Measurements from ENCODE around the gene ARHGEF4. TPM values are rescaled to one million over a fixed set of nuclear protein-coding genes. Genes with fewer than 3 reads are reported as not detected.

ARHGEF4 gene
- total and polyA plus RNA-seq, 8 donors: 16.3 to 58.2 (median 19.8) TPM

- no peak for ATAC-seq
- Histone ChIP-seq H3K4me3 (no peak overlapping the region), H3K9me3 (no peaks in the 10 kb centered on the region), H3K4me1 (no peaks in the 10 kb centered on the region), H3K27me3 (no peaks in the 10 kb centered on the region), H3K27ac (no peak overlapping the region), H3K36me3 (no peaks in the 10 kb centered on the region)
- 61 to 66% methylated on average over 5 of the region's 5 CpGs for WGBS, 2 donors
- TF ChIP-seq, protein P1, sequence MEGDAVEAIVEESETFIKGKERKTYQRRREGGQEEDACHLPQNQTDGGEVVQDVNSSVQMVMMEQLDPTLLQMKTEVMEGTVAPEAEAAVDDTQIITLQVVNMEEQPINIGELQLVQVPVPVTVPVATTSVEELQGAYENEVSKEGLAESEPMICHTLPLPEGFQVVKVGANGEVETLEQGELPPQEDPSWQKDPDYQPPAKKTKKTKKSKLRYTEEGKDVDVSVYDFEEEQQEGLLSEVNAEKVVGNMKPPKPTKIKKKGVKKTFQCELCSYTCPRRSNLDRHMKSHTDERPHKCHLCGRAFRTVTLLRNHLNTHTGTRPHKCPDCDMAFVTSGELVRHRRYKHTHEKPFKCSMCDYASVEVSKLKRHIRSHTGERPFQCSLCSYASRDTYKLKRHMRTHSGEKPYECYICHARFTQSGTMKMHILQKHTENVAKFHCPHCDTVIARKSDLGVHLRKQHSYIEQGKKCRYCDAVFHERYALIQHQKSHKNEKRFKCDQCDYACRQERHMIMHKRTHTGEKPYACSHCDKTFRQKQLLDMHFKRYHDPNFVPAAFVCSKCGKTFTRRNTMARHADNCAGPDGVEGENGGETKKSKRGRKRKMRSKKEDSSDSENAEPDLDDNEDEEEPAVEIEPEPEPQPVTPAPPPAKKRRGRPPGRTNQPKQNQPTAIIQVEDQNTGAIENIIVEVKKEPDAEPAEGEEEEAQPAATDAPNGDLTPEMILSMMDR (IDR thresholded peaks at IDR 0.05): no peak
- intact Hi-C loops (cut with DNase I): no loop called here
- no peak for FAIRE-seq
- DNase-seq: no peak
These were observed 190.2 kb downstream of the ARHGEF4 start for GRCh38 chr2:131026919-131027318.

DNA sequence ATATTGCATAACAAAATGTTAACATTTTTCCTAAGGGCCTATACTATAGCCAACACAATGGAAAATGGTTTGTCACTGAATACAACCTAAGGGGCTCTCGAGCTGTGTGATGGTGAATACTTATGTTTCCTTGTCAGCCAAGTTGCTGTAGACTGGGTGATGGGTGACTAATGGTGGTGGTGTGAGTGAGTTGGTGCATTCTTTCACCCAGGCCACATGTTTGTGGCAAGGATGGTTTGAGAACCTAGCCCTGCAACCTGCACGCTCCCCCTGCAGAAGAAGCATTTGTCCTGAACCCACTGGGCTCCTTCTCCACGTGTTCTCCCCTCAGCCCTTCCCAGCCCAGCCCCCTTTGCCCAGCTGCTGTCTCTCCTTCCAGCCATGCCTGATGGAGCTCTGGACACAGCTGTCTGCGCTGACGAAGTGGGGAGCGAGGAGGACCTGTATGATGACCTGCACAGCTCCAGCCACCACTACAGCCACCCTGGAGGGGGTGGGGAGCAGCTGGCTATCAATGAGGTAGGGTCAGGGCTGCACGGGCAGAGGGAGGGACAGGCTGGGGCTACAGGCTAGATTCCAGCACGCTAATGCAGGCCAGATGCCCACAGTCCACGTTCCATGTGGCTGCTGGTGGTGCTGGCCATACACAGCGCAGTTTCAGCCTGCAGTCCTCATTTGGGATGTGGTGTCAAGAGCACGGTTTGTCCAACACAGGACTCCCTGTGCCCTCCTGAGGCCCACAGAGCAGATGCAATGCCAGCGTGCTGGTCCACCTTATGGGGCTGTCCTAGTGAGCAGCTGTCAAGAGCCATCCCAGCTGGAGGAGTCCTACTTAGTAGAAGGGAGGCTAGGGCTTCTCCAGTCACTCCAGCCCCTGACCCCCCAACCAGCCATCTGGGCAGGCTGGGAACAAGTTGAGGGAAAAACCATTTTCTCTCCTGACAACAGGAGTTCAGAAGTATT, 191.1 kb downstream of the ARHGEF4 start:
- no peaks in the 10 kb centered on the region for H3K36me3 ChIP-seq
- WGBS, 2 donors: 90 to 91% methylated on average over 12 of the region's 12 CpGs
- H3K4me3 ChIP-seq: no peak overlapping the region
- DNase-seq: no peak
- intact Hi-C loops (cut with DNase I): no loop called here
- no peaks in the 10 kb centered on the region for H3K4me1 ChIP-seq
- FAIRE-seq: no peak
- TF ChIP-seq, protein P1 (IDR thresholded peaks at IDR 0.05): no peak
- no peaks in the 10 kb centered on the region for H3K9me3 ChIP-seq
- no peak overlapping the region for H3K27ac ChIP-seq
- H3K27me3 ChIP-seq: no peaks in the 10 kb centered on the region
- ATAC-seq: no peak

DNA sequence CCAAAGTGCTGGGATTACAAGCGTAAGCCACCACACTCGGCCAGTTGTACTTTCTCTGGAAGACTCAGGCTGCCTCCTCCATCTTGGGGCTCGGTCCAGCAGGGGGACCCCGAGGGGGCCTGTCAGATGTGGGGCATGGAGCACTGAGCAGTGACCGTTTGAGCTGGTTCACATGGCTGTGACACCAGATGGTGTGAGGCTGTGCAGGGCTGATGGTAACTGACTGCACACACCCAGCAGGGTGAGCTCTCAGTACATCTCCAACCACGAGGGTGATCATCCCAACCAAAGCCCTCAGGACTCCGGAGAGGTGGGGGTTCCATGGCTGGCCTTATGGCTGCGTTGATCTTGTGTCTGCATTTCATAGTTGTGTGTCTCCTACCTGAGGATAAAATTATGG, 193.1 kb downstream of the ARHGEF4 start:
- no peak overlapping the region for H3K4me3 ChIP-seq
- H3K27me3 ChIP-seq: no peaks in the 10 kb centered on the region
- no peaks in the 10 kb centered on the region for H3K36me3 ChIP-seq
- no peak overlapping the region for H3K27ac ChIP-seq
- DNase-seq (no peak), FAIRE-seq (no peak), ATAC-seq (no peak)
- no peaks in the 10 kb centered on the region for H3K9me3 ChIP-seq
- intact Hi-C loops (cut with DNase I): no loop called here
- TF ChIP-seq, protein P1 (IDR thresholded peaks at IDR 0.05): no peak
- 74 to 77% methylated on average over 8 of the region's 8 CpGs for WGBS, 2 donors
- H3K4me1 ChIP-seq: no peaks in the 10 kb centered on the region

- intact Hi-C loops (cut with DNase I): no loop called here
- 75 to 80% methylated on average over 13 of the region's 13 CpGs for WGBS, 2 donors
- DNase-seq: no peak
- no peaks in the 10 kb centered on the region for H3K9me3 ChIP-seq
- FAIRE-seq: no peak
- peak in 1 of 4 donors; percentile 37 for ATAC-seq
- TF ChIP-seq, protein P1 (IDR thresholded peaks at IDR 0.05): no peak
- no peaks in the 10 kb centered on the region for H3K36me3 ChIP-seq
- H3K27ac ChIP-seq: no peak overlapping the region
- H3K4me3 ChIP-seq: no peak overlapping the region
- H3K4me1 ChIP-seq: no peaks in the 10 kb centered on the region
- no peaks in the 10 kb centered on the region for H3K27me3 ChIP-seq
These were observed 193.8 kb downstream of the ARHGEF4 start for GRCh38 chr2:131030478-131030971.

DNA sequence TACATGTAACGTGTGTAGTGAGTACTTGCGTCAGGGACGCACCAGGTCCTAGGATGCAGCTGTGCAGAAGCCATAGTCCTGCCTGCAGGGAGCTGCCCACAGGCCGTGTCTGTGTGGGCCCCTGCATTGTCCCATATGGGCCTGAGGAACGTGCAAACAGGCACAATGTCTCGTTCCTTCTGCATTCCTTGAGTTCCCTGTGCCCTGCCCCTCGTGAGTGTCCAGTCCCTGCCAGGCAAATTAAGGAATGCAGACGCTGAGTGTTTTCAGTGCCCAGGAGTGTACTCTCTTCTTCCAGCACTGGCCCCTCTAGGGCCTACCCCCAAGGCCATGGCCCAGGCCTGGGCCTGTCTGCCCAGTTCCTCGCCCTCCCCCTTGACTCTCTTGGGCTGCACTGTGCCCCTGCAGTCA, 194.7 kb downstream of the ARHGEF4 start:
- H3K4me1 ChIP-seq: no peaks in the 10 kb centered on the region
- no peaks in the 10 kb centered on the region for H3K27me3 ChIP-seq
- no peak overlapping the region for H3K4me3 ChIP-seq
- no peak for DNase-seq
- FAIRE-seq: no peak
- intact Hi-C loops (cut with DNase I): no loop called here
- no peaks in the 10 kb centered on the region for H3K9me3 ChIP-seq
- WGBS, 2 donors: 87% methylated on average over 9 of the region's 9 CpGs
- TF ChIP-seq, protein P1 (IDR thresholded peaks at IDR 0.05): no peak
- no peak overlapping the region for H3K27ac ChIP-seq
- no peak for ATAC-seq
- no peaks in the 10 kb centered on the region for H3K36me3 ChIP-seq
